Activated T-cell treated with anti-CD3 and anti-CD28 coated beads for 4 hours (primary cell): ENCODE data around the gene RANBP2.

Source experiments
- DNase-seq: peaks from one replicate; pipeline ENCODE4 v3.0.0-alpha.2; 2020

The RANBP2 gene

GRCh38 chr2:108786008-108786353 lies 66.7 kb downstream of the RANBP2 start:
- DNase-seq: no peak

GRCh38 chr2:108786354-108787215 lies 67.3 kb downstream of the RANBP2 start, which contains the start of gene CCDC138:
TSS of gene CCDC138 (plus strand) at chr2:108786771. CDS start at chr2:108786823, 52 bp downstream.
- peak; percentile 90 for DNase-seq

- DNase-seq: no peak
Measured at GRCh38 chr2:108787216-108787541, 67.9 kb downstream of the RANBP2 start.

DNA sequence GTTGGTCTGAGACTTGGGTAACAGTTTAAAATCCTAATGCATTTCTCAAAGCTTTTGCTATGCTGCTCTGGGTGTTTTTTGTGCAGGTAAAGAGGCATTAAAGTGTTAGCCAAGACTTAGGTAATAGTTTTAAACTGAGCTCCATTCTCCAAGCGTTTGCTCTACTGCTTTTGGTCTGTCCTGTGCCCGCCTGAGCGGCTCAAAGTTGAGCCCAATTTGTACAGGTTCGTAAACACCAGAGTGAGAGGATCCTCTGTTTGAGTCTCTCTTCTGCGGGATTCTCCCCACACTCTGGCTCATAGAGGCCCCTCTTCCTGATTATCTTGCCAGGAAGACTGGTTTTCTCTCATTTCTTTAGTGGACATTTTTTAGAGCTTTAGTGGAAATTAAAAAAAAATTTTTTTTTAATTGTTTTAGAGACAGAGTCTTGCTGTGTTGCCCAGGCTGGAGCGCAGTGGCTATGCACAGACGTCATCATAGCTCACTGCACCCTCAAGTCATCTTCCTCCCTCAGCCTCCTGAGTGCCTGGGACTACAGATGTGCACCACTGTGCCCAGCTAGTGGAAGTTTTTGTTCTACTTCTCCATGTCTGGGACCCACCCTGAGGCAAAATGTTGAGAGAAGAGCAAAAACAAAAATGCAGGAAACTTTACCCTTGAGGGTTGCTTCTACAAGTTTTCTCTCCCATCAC lies 83.9 kb downstream of the RANBP2 start:
- DNase-seq: no peak

DNA sequence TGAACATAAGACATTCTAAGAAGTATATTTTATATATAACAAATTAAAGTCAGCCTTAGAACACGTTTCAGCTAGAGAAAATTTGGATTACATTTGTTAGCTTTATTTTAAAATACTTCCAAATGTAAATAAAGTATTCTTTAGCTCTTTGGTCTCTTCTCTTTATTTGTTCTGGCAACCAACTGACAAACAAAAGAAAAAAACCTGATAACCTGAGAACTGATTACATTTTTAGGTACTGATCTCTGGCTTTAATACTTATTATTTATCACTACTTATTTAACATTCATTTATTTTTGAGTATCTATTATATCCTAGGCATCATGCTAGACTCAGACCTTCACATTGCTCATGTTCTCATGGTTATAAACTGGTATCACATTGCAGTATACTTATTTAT lies 85.8 kb downstream of the RANBP2 start:
- DNase-seq: no peak

DNA sequence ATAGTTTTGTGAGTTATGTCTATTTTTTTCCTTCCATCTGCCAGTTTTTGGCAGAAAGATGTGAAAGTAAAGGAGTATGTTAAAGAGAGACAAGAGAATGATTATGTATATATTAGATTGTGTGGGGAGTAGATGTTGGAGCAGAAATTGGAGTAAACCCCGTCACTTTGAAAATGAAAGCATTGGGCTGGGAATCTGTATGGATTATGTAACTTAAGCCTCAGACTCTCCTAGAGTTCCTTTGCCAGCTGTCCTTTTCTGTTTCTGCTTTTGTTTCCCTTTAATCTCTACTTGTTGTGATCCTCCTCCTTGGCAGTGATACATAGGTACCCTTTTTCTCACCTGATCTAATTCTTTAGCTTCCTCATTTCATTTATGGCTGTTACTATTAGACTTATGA lies 86.5 kb downstream of the RANBP2 start:
- DNase-seq: no peak

GRCh38 chr2:108806371-108807113 lies 87.3 kb downstream of the RANBP2 start:
- no peak for DNase-seq

GRCh38 chr2:108809936-108810335 lies 90.7 kb downstream of the RANBP2 start:
- DNase-seq: no peak

GRCh38 chr2:108810993-108811957 lies 92.0 kb downstream of the RANBP2 start:
- DNase-seq: no peak

DNA sequence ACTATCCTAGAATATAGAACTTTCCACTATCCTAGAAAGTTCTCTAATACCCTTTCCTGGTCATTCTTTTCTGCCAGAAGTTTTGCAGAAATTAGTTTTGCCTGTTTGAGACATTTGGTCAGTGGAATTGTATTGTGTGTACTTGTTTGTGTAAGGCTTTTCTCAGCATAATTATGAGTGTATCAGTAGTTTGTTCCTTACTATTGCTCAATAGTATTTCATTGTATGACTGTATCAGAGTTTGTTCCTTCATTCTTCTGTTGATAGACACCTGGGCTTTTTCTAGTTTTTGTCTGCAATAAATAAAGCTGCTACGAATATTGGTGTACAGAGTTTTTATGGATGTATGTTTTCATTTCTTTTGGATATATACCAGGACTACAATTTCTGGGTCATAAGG lies 94.5 kb downstream of the RANBP2 start:
- DNase-seq: no peak

DNA sequence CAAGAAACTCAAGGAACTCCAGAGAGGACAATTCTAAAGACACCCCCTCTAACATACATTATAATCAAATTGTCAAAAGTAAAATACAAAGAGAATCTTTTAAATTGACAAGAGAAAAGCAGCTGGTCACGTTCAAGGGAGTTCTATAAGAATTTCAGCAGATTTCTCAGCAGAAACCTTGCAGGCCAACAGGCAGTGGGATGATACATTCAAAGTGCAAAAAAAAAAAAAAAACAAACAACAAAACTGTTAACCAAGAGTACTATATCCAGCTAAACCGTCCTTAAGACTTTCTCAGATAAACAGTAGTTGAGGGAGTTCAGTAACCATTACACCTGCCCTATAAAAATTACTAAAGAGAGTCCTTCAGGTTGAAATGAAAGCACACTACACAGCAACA lies 101.2 kb downstream of the RANBP2 start:
- no peak for DNase-seq

DNA sequence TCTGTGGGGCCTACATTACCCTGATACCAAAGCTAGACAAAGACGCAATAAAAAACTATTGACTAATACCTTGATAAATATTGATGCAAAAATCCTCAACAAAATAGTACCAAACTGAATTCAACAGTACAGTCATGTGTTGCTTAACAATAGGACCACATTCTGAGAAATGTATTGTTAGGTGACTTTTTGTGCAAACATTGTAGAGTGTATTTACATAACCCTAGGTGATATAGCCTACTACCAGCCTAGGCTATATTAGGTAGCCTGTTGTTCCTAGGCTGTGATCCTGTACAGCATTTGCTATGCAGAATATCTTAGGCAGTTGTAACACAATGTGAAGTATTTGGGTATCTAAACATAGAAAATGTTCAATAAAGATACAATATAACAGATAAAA lies 104.0 kb downstream of the RANBP2 start:
- no peak for DNase-seq

DNA sequence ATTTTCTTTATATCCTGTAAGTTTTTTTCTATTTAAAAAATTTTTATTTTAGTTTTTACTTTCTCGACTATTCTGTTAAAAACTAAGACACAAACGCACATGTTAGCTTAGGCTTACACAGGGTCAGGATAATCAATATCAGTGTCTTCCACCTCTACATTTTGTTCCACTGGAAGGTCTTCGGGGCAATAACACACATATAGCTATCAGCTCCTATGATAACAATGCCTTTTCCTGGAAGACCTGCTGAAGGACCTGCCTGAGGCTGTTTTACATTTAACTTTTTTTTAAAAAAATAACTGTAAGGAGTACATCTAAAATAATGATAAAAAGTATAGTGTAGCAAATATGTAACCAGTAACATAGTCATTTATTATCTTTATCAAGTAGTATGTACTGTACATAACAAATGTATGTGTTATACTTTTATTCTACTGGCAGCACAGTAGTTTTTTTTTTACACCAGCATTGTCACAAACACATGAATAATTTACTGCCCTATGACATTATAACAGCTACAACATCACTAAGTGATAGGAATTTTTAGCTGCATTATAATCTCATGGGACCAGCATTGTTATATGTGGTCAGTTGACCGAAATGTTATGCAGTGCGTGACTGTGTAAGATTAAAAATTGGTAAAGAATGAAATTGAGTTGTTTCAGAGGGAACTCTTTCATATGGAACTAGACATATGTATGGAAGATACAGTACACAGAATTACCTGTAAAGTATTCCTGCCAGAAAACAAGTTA lies 105.2 kb downstream of the RANBP2 start:
- DNase-seq: no peak

GRCh38 chr2:108825254-108825653 lies 106.0 kb downstream of the RANBP2 start:
- DNase-seq: no peak

- no peak for DNase-seq
Measured at GRCh38 chr2:108825736-108826135, 106.5 kb downstream of the RANBP2 start.

DNA sequence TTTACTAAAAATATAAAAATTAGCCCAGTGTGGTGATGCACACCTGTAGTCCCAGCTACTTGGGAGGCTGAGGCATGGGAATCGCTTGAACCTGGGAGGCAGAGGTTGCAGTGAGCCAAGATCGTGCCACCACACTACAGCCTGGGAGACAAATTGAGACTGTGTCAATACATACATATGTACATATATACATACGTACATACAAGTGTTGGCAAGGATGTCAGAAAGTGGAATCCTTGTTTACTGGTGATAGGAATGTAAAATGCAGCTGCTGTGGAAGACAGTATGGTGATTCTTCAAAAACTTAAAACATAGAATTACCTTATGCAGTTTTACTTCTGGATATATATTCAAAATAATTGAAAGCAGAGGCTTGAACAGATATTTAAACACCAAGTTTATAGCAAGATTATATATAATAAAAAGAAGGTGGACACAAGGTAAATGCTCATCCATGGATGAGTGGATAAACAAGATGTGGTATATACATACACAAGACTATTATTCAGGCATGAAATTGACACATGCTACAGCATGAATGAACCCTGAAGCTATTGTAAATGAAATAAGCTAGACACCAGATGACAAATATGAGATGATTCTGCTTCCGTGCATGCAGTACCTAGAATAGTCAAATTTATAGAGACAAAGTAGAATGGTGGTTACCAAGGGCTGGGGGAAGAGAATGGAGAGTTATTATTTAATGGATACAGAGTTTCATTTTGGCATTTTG lies 110.5 kb downstream of the RANBP2 start:
- DNase-seq: no peak

DNA sequence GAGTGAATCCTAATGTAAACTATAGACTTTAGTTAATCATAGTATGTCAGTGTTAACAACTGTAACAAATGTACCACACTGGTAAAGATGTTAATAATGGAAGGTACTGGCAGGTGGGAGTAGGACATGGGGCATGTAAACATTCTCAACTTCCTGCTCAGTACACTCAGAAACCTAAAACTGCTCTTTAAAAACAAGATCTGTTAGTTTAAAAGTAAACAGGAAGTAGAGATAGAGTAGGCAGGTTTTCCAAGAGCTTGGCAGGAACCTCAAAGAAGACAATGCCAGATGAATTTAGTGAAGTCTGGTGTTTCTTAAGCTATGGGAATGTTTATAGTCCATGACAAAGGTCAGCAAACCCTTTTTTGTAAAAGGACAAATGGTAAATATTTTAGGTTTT lies 113.9 kb downstream of the RANBP2 start:
- DNase-seq: no peak

GRCh38 chr2:108834620-108835019 lies 115.3 kb downstream of the RANBP2 start:
- DNase-seq: no peak

DNA sequence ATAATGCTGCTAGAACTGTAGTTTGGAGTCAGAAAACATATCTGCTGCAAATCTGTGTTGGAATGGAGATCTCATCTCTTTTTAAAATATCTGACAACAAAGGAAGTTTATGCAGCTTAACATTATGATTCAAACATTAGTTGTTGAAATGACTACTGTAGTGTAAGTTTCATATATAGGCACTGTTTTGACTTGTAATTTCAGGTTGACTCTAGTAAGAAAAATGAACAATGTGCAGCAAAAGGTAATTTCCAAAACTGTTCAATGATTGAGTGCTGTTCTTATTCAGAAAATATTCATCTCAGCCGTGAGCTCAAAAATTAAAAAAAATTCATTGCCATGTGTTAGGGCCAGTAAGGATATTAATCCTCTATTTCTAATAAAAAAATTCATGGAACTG lies 115.8 kb downstream of the RANBP2 start:
- DNase-seq: no peak
